Heart right ventricle (tissue), 16 donors: Measurements from ENCODE around the gene IL17RA. TPM values are rescaled to one million over a fixed set of nuclear protein-coding genes. Genes with fewer than 3 reads are reported as not detected.
A peak's percentile ranks its signal among the peaks of the same experiment; 100 is the strongest.

Source experiments
- ATAC-seq, 8 donors: fragments of 200-7000 bp; cut with Tn5 transposase; one replicate each; pipeline ENCODE4 v1.9.1; 2020; ENCODE audit warnings: mild to moderate bottlenecking in 8 of 8, moderate library complexity in 8 of 8, moderate number of reproducible peaks in 1 of 8
- DNase-seq, 2 donors: peaks; one replicate each; pipeline ENCODE4 v3.0.0-alpha.2; 2020
- H3K27ac ChIP-seq, 10 donors: fragments of 200-600 bp; sonication (generic) in 2 of 10; one replicate each; pipeline versions ENCODE4 v1.5.0 to v1.8.0; 2020 to 2022; ENCODE audit warnings: mild to moderate bottlenecking in 3 of 10
- H3K27me3 ChIP-seq, 7 donors: fragments of 200-600 bp; one replicate each; pipeline ENCODE4 v1.8.0; 2021 to 2022; ENCODE audit warnings: mild to moderate bottlenecking in 2 of 7
- H3K36me3 ChIP-seq, 9 donors: fragments of 200-600 bp; sonication (generic) in 1 of 9; one replicate each; pipeline versions ENCODE4 v1.5.0 to v1.8.0; 2020 to 2022; ENCODE audit warnings: mild to moderate bottlenecking in 2 of 9
- H3K4me1 ChIP-seq, 9 donors: fragments of 200-600 bp; sonication (generic) in 1 of 9; one replicate each; pipeline versions ENCODE4 v1.5.0 to v1.8.0; 2020 to 2022; ENCODE audit warnings: mild to moderate bottlenecking in 4 of 9
- H3K4me3 ChIP-seq, 10 donors: fragments of 200-600 bp; sonication (generic) in 2 of 10; one replicate each; pipeline versions ENCODE4 v1.5.0 to v1.8.0; 2020 to 2022; ENCODE audit warnings: mild to moderate bottlenecking in 7 of 10, moderate library complexity in 2 of 10
- H3K9me3 ChIP-seq, 11 donors: fragments of 200-600 bp in 10 of 11; sonication (generic) in 2 of 11; one replicate each; pipeline versions ENCODE4 v1.5.0 to v1.8.0; 2013 to 2022; ENCODE audit warnings: mild to moderate bottlenecking in 2 of 11, control low read depth in 1 of 11, moderate library complexity in 1 of 11
- WGBS, 2 donors: extraction: QIAGEN DNeasy Blood & Tissue Kit; methylation state at CpG; one replicate each; pipeline ENCODE4 v1.1.7; 2013; ENCODE audit warnings: inconsistent platforms in 1 of 2; 5-methylcytosine and 5-hydroxymethylcytosine counted together
- intact Hi-C, 10 donors: fragments of 100-400 bp; cut with DNase I; formaldehyde crosslinking; loops; one replicate each; pipeline versions ENCODE4 v1.11.1 to v1.14.2; 2022
- polyA plus RNA-seq, 2 donors: library from polyadenylated mRNA; stranded (reverse); fragments of 200-250 nt; gene quantifications; one replicate each; pipeline ENCODE4 v1.2.3, GENCODE V29; 2013
- total RNA-seq, 10 donors: library from RNA; stranded (reverse); fragmentation: NEBNext Ultra II Directional in 3 of 10; extraction: Animal tissue kit (Norgen Biotek cat#: 25700) in 3 of 10; gene quantifications; one replicate each; pipeline versions ENCODE4 v1.2.1 to v1.2.4, GENCODE V29; 2021 to 2023
- TF ChIP-seq, protein P1 (sequence below), 9 donors: fragments of 200-600 bp; sonication (generic) in 2 of 9; IDR thresholded peaks; one replicate each; pipeline versions ENCODE4 v1.5.0 to v1.8.0; 2021 to 2022; ENCODE audit warnings: antibody characterized with exemption in 9 of 9, mild to moderate bottlenecking in 5 of 9, moderate library complexity in 1 of 9
- donor health status: Arrhythmogenic right ventricular cardiomyopathy.
- donor health status: ischemic (EF 13 %, LVEDD 7.1; RV severe dilation, severe dysfunction).
- donor health status: healthy with polysubstance abuse.
- donor health status: DM: no; HTN: yes; CAD: no.
- donor health status: DM: no; HTN: no; CAD: no.
- donor health status: ischemic (EF 25% LVEDD 6.9; RV normal size, moderate dysfunction).
- donor health status: ischemic (EF 25% LVEDD 5.7; RV mildly dilated, moderate dysfunction).
- donor health status: healthy.
- donor health status: DM: yes; HTN: yes; CAD: no.
- donor health status: Ischemic cardiomyopathy.
- donor health status: ischemic (EF 35%, LVEDD 5.7; RV mildly dilated, moderate dysfunction).
- donor health status: nonischemic (EF 11% LVEDD 7.7; RV severe dilation, severe dysfunction).
- donor health status: DM: yes; HTN: yes; CAD: no.
- donor health status: PGD.
- donor health status: ischemic (EF 29% LVEDD 5.4; RV normal size, mild dysfunction).
- donor health status: nonischemic (EF 23%, LVEDD 6.1; RV moderate dilation, normal function).

IL17RA gene
- total and polyA plus RNA-seq, 12 donors: 4.0 to 15.9 (median 5.4) TPM

DNA sequence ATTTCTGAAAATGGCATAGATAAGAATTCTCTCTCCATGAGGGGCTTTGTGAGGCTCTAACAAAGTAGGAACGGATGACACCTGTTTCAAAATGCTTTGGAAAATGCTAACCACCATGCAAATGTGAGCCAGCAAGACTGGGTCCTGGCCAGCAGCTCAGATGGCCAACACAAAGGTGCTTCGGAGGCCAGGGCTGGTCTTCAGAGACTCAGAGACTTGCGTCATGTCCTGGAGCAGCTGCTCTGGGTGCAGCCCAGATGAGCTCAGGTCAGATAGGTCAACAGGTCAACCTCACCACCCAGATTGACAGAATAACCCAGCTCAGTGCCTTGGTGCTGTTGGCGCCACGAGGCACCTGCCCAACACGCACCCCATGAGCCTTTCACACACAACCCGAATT lies 48.3 kb downstream of the IL17RA start:
- Histone ChIP-seq H3K27me3 (no peaks in the 10 kb centered on the region), H3K4me3 (no peak overlapping the region), H3K27ac (peak overlapping the region in 1 of 10 donors; percentile 69), H3K36me3 (peaks cover 0 to 19% (median 4%) of the 10 kb centered on the region in 9 donors), H3K4me1 (peaks cover 0 to 15% (median 5%) of the 10 kb centered on the region in 9 donors), H3K9me3 (no peaks in the 10 kb centered on the region)
- no peak for DNase-seq
- ATAC-seq: no peak
- TF ChIP-seq, protein P1, sequence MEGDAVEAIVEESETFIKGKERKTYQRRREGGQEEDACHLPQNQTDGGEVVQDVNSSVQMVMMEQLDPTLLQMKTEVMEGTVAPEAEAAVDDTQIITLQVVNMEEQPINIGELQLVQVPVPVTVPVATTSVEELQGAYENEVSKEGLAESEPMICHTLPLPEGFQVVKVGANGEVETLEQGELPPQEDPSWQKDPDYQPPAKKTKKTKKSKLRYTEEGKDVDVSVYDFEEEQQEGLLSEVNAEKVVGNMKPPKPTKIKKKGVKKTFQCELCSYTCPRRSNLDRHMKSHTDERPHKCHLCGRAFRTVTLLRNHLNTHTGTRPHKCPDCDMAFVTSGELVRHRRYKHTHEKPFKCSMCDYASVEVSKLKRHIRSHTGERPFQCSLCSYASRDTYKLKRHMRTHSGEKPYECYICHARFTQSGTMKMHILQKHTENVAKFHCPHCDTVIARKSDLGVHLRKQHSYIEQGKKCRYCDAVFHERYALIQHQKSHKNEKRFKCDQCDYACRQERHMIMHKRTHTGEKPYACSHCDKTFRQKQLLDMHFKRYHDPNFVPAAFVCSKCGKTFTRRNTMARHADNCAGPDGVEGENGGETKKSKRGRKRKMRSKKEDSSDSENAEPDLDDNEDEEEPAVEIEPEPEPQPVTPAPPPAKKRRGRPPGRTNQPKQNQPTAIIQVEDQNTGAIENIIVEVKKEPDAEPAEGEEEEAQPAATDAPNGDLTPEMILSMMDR (IDR thresholded peaks at IDR 0.05): no peak
- WGBS, 2 donors: 93 to 94% methylated on average over 7 of the region's 7 CpGs
- intact Hi-C loops: no loop called here

DNA sequence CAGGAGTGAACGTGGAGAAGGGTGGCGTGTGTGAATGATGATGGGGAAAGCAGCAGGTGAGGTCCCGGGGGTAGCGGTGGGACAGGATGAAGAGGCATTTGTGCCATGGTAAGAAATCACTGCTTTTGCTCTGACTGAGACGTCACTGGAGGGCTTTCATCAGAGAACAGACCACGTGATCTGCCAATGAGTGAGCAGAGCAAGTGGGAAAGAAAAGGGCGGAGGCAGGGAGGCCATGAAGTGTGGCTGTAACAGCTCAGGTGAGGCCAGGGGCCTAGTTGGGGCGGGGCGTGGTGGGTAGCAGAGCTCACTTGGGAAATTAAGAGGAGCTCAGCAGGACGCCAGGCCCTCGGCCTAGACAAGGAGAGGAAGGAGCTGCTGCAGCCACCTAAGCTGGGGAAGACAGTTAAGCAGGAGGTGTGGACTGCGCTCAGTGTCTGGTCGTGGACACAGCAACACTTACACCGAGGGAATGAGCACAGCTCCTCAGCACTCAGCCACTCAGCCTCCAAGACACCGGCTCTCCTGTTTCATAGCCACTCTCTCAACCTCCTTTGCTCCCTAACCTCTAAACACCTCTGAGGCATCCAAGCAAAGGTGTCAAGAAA lies 50.5 kb downstream of the IL17RA start:
- intact Hi-C loops: no loop called here
- Histone ChIP-seq H3K36me3 (peaks cover 0 to 38% (median 8%) of the 10 kb centered on the region in 9 donors), H3K27me3 (no peaks in the 10 kb centered on the region), H3K27ac (no peak overlapping the region), H3K4me1 (peaks cover 0 to 31% (median 8%) of the 10 kb centered on the region in 9 donors), H3K4me3 (no peak overlapping the region), H3K9me3 (no peaks in the 10 kb centered on the region)
- TF ChIP-seq, protein P1 (IDR thresholded peaks at IDR 0.05): no peak
- no peak for DNase-seq
- 89 to 91% methylated on average over 15 of the region's 15 CpGs for WGBS, 2 donors
- no peak for ATAC-seq

DNA sequence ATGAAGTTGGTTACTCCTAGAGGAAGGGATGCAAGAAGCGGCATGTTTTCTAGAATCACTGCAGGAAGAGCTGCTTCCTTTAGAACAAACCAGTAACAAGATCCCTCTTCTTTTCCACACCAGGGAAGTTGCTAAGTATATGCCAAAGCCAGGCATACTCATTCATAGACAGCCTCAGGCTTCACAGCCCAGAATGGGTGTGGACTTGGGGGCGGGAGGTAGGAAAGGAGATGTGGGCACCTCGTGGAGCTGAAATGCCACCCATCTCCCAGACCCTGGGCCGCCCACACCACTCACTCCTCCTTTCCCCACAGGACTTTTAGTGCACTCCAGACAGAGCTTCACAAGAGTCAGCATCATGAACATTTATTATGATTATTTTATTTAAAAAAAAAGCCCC lies 52.4 kb downstream of the IL17RA start:
- DNase-seq (no peak), ATAC-seq (no peak)
- Histone ChIP-seq H3K4me1 (peaks cover 0 to 40% (median 15%) of the 10 kb centered on the region in 9 donors), H3K27me3 (no peaks in the 10 kb centered on the region), H3K36me3 (peaks cover 0 to 57% (median 8%) of the 10 kb centered on the region in 9 donors), H3K9me3 (no peaks in the 10 kb centered on the region), H3K27ac (no peak overlapping the region), H3K4me3 (no peak overlapping the region)
- TF ChIP-seq, protein P1 (IDR thresholded peaks at IDR 0.05): no peak
- intact Hi-C loops: no loop called here
- WGBS, 2 donors: 86 to 87% methylated on average over 4 of the region's 4 CpGs

DNA sequence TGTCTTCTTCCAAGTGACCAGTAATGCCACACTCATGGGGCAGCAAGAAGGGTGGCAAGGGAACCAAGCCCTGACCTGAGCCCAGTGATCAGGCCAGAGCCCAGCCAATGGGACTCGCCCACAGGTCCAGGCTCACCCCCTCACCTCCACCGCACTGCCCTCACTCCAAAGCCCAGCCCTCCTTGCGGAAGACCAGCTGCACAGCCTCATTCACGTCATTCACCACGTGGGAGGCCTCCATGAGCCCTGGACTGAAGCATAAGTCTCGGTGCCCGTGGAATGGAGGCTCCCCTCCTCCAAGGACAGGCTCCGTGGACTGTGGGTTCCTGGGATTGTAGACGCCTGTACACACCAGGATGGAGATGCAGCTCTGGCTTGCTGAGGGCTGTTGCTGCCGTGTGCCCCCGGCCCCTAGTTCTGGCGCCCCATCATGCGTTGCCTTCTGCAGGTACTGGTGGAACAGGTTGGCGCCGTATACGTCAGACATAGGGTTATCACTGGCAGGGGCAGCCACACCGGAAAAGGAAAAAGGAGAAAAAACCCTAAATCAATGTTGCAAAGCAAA lies 53.1 kb downstream of the IL17RA start:
- intact Hi-C loops: no loop called here
- ATAC-seq: no peak
- H3K9me3 ChIP-seq: no peaks in the 10 kb centered on the region
- H3K27me3 ChIP-seq: no peaks in the 10 kb centered on the region
- peaks cover 0 to 34% (median 15%) of the 10 kb centered on the region in 9 donors for H3K4me1 ChIP-seq
- WGBS, 2 donors: 84 to 86% methylated on average over 17 of the region's 17 CpGs
- TF ChIP-seq, protein P1 (IDR thresholded peaks at IDR 0.05): no peak
- no peak overlapping the region for H3K4me3 ChIP-seq
- no peak for DNase-seq
- no peak overlapping the region for H3K27ac ChIP-seq
- H3K36me3 ChIP-seq: peaks cover 0 to 65% (median 13%) of the 10 kb centered on the region in 9 donors
